ENCODE data around the gene USP53. TPM values are rescaled to one million over a fixed set of nuclear protein-coding genes. Genes with fewer than 3 reads are reported as not detected.
"Not testable (repeated sequence)": the region's sequence is repeated elsewhere in the genome, so short reads cannot be mapped to it uniquely, and the experiment has no call there.

Gene USP53
- total RNA-seq (2014; rRNA removed; shearing (Covaris generic)) = 8.7 and 12.4 TPM in 2 replicates

- DNase-seq (ENCODE audit: low read depth) = peak; percentile 96
Observed at GRCh38 chr4:119212234-119212963, at the start of gene USP53. Gene USP53, plus strand, starts transcription at chr4:119212713. Its CDS starts 27,047 bp downstream, at chr4:119239760.

GRCh38 chr4:119165767-119166166 lies 46.7 kb upstream of the USP53 start:
- no peak for DNase-seq (ENCODE audit: low read depth)

- DNase-seq (ENCODE audit: low read depth) = no peak
Observed at GRCh38 chr4:119170195-119170594, 42.3 kb upstream of the USP53 start.

GRCh38 chr4:119172223-119172622 lies 40.3 kb upstream of the USP53 start:
- DNase-seq (ENCODE audit: low read depth) = peak; percentile 0

GRCh38 chr4:119173729-119174361 lies 38.7 kb upstream of the USP53 start:
- DNase-seq (ENCODE audit: low read depth) = not testable (repeated sequence)

- DNase-seq (ENCODE audit: low read depth) = no peak
Observed at GRCh38 chr4:119179011-119179410, 33.5 kb upstream of the USP53 start.

DNA sequence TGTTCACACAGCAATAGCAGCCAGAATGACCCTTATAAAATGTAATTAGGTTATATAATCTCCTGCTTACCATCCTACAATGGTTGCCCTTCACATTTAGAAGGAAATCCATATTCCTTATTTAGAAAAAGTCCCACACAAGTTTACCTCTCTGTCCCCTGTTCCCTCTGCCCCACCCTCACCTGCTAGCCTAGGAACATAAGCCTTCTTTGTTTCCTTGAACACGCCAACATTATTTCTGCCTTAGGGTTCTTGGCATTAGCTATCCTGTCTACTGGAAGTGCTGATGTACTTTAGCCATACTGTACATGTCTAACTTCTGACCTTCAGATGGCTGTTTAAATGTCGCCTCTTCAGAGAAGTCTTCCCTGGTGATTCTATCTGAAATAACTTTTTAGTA lies 28.4 kb upstream of the USP53 start:
- DNase-seq (ENCODE audit: low read depth) = no peak

GRCh38 chr4:119189638-119190037 lies 22.9 kb upstream of the USP53 start:
- no peak for DNase-seq (ENCODE audit: low read depth)

DNA sequence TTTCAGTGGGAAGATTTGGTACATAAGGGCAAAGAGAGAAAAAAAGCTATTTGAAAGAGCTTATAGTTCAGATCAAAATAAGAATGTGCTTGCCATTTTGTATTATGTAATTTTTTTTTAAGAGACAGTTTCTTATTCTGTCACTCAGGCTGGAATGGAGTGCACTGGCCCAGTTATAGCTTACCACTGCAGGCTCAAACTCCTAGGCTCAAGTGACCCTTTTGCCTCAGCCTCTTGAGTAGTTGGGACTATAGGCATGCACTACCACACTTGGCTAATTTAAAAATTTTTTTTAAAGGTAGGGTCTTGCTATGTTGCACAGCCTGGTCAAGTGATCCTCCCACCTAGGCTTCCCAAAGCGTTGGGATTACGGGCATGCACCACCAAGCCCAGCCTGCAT lies 22.2 kb upstream of the USP53 start:
- no peak for DNase-seq (ENCODE audit: low read depth)

GRCh38 chr4:119191505-119191904 lies 21.0 kb upstream of the USP53 start:
- DNase-seq (ENCODE audit: low read depth) = no peak

- DNase-seq (ENCODE audit: low read depth) = no peak
Observed at GRCh38 chr4:119197772-119198212, 14.7 kb upstream of the USP53 start.

GRCh38 chr4:119204916-119205315 lies 7.6 kb upstream of the USP53 start:
- no peak for DNase-seq (ENCODE audit: low read depth)

- DNase-seq (ENCODE audit: low read depth) = no peak
Observed at GRCh38 chr4:119205690-119206089, 6.8 kb upstream of the USP53 start.

- no peak for DNase-seq (ENCODE audit: low read depth)
Observed at GRCh38 chr4:119206178-119206577, 6.3 kb upstream of the USP53 start.

GRCh38 chr4:119207051-119207450 lies 5.5 kb upstream of the USP53 start:
- DNase-seq (ENCODE audit: low read depth) = no peak

GRCh38 chr4:119209077-119209476 lies 3.4 kb upstream of the USP53 start:
- DNase-seq (ENCODE audit: low read depth) = peak; percentile 93

GRCh38 chr4:119209586-119209985 lies 2.9 kb upstream of the USP53 start:
- no peak for DNase-seq (ENCODE audit: low read depth)

DNA sequence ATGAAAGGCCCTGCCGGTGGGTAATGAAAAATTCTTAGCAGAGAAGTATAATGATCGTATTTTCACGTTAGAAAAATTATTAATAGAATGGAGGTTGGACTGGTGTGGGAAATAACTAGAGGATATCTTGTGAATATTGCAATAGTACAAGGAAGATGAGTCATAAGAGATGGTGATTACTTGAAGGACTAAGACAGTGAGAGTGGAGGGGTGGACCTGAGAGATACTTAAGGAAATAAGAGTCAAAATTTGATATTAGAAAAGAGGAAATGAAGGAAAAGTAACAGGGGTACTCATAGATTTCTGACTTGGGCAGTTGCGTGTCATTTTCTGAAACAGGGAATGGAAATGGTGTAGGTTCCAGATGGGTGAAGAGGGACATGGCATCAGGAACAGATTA lies 1.7 kb upstream of the USP53 start:
- no peak for DNase-seq (ENCODE audit: low read depth)

DNA sequence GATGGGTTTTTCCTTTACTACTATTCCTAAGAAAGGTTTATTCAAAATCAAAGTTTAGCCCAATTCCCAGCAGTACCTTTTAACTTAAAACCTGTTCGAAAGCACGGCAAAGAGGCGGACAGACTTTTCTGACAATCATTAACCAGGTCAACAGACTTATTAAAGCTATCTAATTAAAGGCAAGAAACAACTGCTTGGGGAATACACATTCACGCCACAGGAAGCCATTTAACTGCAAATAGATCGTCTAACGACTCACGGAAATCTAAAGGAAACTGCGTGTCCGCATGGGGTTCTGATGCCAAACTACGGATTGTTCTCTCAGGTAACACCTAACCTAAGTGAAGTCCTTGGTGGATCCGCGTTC lies 663 bp upstream of the USP53 start:
- no peak for DNase-seq (ENCODE audit: low read depth)

DNA sequence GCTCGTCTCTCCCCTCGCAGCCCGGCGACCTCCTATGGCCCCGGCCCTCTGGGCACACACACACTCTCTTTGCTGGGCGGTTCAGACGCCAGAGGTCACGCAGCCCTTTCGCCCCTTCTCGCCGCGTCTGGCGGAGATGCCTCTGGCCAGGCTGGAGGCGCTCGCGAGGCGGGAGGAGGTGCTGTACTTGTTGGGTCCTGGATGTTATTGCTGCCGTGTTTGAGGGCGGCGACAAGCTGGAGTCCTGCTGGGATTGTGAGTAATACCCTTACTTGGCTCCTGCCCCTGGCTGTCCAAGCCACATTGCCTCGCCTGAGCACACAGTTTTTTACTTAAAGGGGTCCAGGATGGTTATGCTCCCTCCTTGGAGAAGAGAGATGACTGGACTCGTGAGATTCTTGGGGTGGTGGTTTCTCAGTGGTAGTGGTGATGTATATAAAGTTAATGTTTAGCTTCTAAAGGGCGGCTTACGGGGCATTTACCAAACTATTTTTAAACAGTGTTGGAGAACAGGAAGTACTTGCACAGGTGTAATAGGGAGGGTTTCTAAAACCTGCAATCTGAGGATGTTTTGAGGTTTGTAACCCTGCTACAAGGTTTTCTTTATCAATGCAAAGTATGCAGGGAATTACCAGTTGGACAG lies 572 bp downstream of the USP53 start:
- DNase-seq (ENCODE audit: low read depth) = peak; percentile 91

DNA sequence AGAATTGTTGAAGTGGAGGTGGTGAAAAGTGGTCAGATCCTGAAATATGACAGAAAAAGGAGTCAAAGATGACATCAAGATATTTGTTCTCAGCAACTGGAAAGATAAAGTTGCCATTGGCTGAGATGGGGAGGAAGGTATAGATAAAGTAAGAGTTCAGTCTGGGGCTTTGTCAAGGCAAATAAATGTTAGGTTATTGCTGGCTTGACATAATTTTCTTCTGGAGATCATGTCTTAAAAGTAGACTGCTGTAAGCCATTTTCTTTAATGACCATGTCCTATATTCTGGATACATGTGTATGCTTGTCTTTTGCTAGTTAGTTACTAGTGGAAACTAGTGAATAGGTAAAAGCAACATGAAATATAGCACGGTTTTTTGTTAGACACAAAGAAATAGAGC lies 5.6 kb downstream of the USP53 start:
- no peak for DNase-seq (ENCODE audit: low read depth)

DNA sequence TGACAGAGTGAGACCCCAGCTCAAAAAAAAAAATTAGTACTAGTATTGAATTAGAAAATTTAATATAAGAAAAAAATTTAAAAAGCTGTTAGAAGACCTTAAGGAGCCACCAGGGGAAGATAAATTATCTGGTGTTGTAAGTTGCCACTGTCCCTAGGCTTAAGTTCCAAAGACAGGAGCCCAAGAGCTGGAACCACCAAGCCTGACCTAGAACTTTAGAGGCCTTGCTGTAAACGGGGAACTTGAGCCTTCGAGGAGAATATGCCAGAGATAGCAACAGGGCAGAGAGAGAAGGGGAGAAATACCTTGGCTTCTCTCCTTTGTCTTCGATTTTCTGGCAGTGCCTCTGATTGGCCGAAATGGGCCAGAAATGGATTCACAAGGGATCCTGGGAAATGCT lies 8.9 kb downstream of the USP53 start:
- DNase-seq (ENCODE audit: low read depth) = no peak

DNA sequence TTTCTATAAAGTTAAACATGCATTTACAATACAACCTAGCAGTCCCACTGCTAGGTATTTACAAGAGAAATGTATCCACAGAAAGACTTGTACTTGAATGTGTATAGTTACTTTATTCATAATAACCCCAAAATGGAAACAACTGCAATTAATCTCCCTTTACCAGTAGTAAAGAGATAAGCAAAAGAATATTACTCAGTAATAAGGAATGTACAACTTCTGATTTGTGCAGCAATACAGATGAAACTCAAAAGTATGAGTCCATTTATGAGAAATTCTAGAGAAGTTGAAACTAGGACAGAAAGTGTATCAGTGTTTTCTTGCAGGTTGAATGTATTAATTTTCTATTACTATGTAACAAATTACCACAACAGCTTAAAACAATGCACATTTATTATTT lies 15.2 kb downstream of the USP53 start:
- peak; percentile 12 for DNase-seq (ENCODE audit: low read depth)
